ENCODE results near the gene SPINK8. TPM values are rescaled to one million over a fixed set of nuclear protein-coding genes. Genes with fewer than 3 reads are reported as not detected.
"Not testable (repeated sequence)": the region's sequence is repeated elsewhere in the genome, so short reads cannot be mapped to it uniquely, and the experiment has no call there.

SPINK8 gene
- polyA plus RNA-seq (ENCODE audit: low read depth in 6 of 6) = not detected

GRCh38 chr3:48333346-48334245, at the start of gene SPINK8:
Gene SPINK8, minus strand, starts transcription at chr3:48333661. Its CDS starts 5,320 bp downstream, at chr3:48328341.
- H3K4me3 Mint-ChIP-seq = not testable (repeated sequence)

DNA sequence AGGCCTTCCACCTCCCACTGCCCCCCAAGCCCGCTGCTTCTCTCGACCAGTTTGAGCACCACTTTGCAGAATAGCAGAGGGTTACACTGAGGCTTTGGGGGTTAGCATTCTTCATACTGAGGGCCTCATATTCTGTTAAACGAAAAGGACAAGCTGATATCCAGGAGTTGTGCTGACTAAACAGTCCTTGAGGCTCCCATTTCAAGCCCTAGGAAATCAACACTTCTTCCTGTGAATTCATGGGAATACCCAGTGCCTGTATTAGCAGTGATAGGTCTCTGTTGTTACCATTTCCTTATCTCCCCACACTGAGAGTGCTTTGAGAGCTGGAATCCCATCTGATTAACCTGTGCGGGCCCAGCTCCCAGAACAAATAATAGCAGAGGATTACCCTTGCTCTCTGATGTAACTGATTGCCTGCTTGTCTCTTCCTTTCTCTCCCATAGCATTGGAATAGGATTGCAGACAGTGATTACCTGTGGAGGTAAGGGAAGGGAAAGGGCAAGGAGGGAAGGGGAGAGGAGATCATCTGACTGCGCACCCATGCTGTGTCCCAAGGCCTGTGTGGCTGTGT, 39.5 kb upstream of the SPINK8 start:
- DNase-seq (no peak), ATAC-seq (ENCODE audit: low read depth in 2 of 2) (no peak)
- peaks cover 0 to 6% (median 0%) of the 10 kb centered on the region in 3 donors for H3K27me3 Mint-ChIP-seq
- H3K4me1 Mint-ChIP-seq = no peaks in the 10 kb centered on the region
- peaks cover 0 to 2% (median 0%) of the 10 kb centered on the region in 7 donors for H3K9me3 Mint-ChIP-seq
- H3K4me3 Mint-ChIP-seq = no peak overlapping the region
- H3K36me3 Mint-ChIP-seq = no peaks in the 10 kb centered on the region
- no peak overlapping the region for H3K27ac Mint-ChIP-seq

More at GRCh38 chr3:48333346-48334245, at the start of gene SPINK8:
- not testable (repeated sequence) for H3K36me3 Mint-ChIP-seq; DNase-seq; ATAC-seq (ENCODE audit: low read depth in 2 of 2); H3K4me1 Mint-ChIP-seq; H3K9me3 Mint-ChIP-seq
- peaks cover 18 to 40% (median 37%) of the 10 kb centered on the region in 3 donors for H3K27me3 Mint-ChIP-seq
- peak within 1 kb of the TSS in 1 of 6 donors; percentile 26 for H3K27ac Mint-ChIP-seq

DNA sequence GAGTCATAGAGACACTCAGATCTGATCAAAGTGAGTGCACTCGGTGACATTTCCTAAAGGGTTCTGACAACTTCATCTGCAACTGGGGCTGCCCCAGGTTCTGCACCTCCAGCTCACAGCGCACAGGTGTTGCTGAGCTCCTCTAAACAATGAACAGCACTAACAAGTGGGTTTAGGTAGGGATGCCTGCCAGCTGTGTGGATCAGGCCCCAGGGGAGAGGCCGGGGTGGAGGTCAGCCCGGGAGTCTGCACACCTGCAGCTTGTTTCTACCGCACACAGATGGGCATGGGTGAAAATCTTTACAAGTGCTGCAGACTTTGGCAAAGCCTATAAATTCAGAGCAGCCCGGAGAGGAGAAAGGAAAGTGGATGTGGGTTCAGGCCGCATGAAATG, 38.9 kb upstream of the SPINK8 start:
- no peak overlapping the region for H3K4me3 Mint-ChIP-seq
- peaks cover 0 to 6% (median 0%) of the 10 kb centered on the region in 3 donors for H3K27me3 Mint-ChIP-seq
- H3K4me1 Mint-ChIP-seq = no peaks in the 10 kb centered on the region
- H3K9me3 Mint-ChIP-seq = peaks cover 0 to 2% (median 0%) of the 10 kb centered on the region in 7 donors
- no peak for ATAC-seq (ENCODE audit: low read depth in 2 of 2)
- DNase-seq = no peak
- no peak overlapping the region for H3K27ac Mint-ChIP-seq
- no peaks in the 10 kb centered on the region for H3K36me3 Mint-ChIP-seq

DNA sequence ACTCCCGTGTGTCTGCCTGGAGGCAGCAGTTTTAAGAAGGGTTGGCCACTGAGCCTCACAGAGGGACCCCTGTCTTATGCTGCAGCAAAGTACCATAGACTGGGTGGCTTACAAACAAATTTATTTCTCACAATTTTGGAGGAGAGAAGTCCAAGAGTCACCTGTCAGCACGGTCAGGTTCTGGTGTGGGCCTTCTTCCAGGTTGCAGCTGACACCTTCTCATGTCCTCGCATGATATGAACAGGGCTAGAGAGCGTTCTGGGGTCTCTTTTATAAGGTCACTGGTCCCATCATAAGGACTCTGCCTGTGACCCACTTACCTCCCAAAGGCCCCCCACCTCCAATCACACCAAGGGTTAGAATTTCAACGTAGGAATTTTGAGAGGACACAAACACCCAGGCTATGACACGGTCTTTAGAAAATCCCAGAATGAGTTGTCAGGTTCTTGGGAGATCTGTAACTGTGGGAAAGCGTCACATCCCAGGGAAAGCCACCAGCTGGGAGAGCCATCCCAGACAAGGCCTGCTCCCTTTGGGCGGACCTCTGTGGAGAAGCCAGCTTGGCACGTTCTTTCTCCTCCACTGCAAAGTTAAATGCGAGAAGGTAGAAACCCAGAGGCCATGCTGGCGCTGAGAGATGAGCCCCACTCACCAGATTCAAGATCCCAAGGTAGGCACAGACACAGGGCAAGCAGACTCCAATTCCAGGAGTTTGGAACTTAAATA, 38.4 kb upstream of the SPINK8 start, which contains the start of gene FBXW12:
FBXW12 (plus strand) TSS at position 569 of the 726 bp plus-strand sequence. CDS start 549 bp downstream, outside the sequence.
- Mint-ChIP-seq H3K9me3 (peaks cover 0 to 2% (median 0%) of the 10 kb centered on the region in 7 donors), H3K36me3 (no peaks in the 10 kb centered on the region), H3K4me1 (no peaks in the 10 kb centered on the region), H3K27me3 (peaks cover 0 to 5% (median 0%) of the 10 kb centered on the region in 3 donors), H3K4me3 (peak within 1 kb of the TSS in 1 of 8 donors; percentile 7), H3K27ac (no peak within 1 kb of the TSS)
- ATAC-seq (ENCODE audit: low read depth in 2 of 2) (no peak), DNase-seq (no peak)

DNA sequence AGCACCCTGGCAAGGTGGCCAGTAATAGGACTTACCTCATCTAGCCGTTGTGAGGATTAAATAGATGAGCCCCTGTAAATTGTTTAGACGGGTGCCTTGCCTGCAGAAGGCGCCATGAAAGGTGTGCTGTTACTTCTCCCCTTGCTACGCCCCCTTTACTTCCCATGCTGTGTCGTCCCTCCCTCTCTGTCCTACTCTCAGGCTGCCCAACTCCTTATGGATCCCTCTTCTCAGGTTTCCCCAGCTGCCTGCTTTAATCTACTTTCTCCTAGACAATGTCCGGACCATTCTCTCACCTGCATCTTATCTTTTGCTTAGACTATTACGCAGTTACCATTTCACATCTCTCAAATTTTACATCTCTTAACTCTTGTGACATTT, 36.9 kb upstream of the SPINK8 start:
- Mint-ChIP-seq H3K4me1 (no peaks in the 10 kb centered on the region), H3K27ac (no peak overlapping the region), H3K27me3 (no peaks in the 10 kb centered on the region), H3K36me3 (no peaks in the 10 kb centered on the region), H3K4me3 (no peak overlapping the region), H3K9me3 (peaks cover 0 to 2% (median 0%) of the 10 kb centered on the region in 7 donors)
- DNase-seq = no peak
- no peak for ATAC-seq (ENCODE audit: low read depth in 2 of 2)

GRCh38 chr3:48369693-48370332, 36.4 kb upstream of the SPINK8 start:
- peak overlapping the region in 1 of 6 donors; percentile 17 for H3K27ac Mint-ChIP-seq
- H3K4me1 Mint-ChIP-seq = no peaks in the 10 kb centered on the region
- H3K36me3 Mint-ChIP-seq = no peaks in the 10 kb centered on the region
- peak overlapping the region in 1 of 8 donors; percentile 57 for H3K4me3 Mint-ChIP-seq
- peaks cover 0 to 2% (median 0%) of the 10 kb centered on the region in 7 donors for H3K9me3 Mint-ChIP-seq
- ATAC-seq (ENCODE audit: low read depth in 2 of 2) = no peak
- H3K27me3 Mint-ChIP-seq = no peaks in the 10 kb centered on the region
- DNase-seq = no peak

GRCh38 chr3:48367201-48367600, 33.7 kb upstream of the SPINK8 start:
- Mint-ChIP-seq H3K36me3 (peaks cover 0 to 3% of the 10 kb centered on the region in 2 donors), H3K27ac (no peak overlapping the region), H3K27me3 (peaks cover 0 to 9% (median under 1%) of the 10 kb centered on the region in 3 donors), H3K4me1 (no peaks in the 10 kb centered on the region), H3K4me3 (no peak overlapping the region), H3K9me3 (peaks cover 0 to 6% (median 3%) of the 10 kb centered on the region in 7 donors)
- no peak for ATAC-seq (ENCODE audit: low read depth in 2 of 2)
- no peak for DNase-seq

DNA sequence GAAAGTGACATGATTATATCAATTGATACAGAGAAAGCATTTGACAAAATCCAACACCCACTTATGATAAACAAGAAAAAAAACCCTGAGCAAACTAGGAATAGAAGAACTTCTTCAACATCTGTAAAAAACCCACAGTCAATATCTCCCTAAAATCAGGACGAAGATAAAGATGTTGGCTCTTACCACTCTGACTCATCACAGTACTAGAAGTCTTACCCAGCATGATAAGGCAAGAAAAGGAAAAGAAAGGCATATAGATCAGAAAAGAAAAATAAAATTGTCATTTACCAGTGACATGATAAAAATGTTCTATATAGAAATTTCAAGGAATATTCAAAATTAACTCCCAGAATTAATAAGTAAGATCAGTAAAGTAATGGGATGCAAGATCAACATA, 31.4 kb upstream of the SPINK8 start:
- Mint-ChIP-seq H3K9me3 (peaks cover 6 to 21% (median 14%) of the 10 kb centered on the region in 7 donors), H3K27ac (no peak overlapping the region), H3K4me1 (no peaks in the 10 kb centered on the region), H3K4me3 (no peak overlapping the region), H3K36me3 (peaks cover 6 to 9% of the 10 kb centered on the region in 2 donors), H3K27me3 (peaks cover 7 to 21% (median 10%) of the 10 kb centered on the region in 3 donors)
- ATAC-seq (ENCODE audit: low read depth in 2 of 2) = no peak
- no peak for DNase-seq

DNA sequence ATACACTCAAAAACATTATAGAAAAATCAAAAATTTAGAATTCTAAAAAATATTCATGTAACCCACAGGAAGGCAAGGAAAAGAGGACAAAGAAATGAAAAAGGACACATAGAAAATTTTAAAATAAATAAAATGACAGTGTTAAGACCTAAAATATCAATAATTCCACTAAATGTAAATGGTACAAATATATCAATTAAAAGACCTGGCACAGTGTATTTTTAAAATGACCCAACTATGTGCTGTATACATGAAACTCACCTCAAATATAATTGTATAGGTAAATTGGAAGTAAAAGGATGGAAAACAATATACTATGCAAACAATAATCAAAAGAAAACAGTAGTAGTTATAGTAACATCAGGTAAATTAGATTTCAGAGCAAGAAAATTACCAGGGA, 28.5 kb upstream of the SPINK8 start:
- H3K27me3 Mint-ChIP-seq = peaks cover 17 to 40% (median 20%) of the 10 kb centered on the region in 3 donors
- H3K9me3 Mint-ChIP-seq = peaks cover 6 to 29% (median 18%) of the 10 kb centered on the region in 7 donors
- peaks cover 6 to 9% of the 10 kb centered on the region in 2 donors for H3K36me3 Mint-ChIP-seq
- no peaks in the 10 kb centered on the region for H3K4me1 Mint-ChIP-seq
- H3K4me3 Mint-ChIP-seq = no peak overlapping the region
- no peak overlapping the region for H3K27ac Mint-ChIP-seq
- DNase-seq = no peak
- no peak for ATAC-seq (ENCODE audit: low read depth in 2 of 2)

- DNase-seq (no peak), ATAC-seq (ENCODE audit: low read depth in 2 of 2) (no peak)
- H3K4me3 Mint-ChIP-seq = no peak overlapping the region
- H3K27me3 Mint-ChIP-seq = peaks cover 44 to 70% (median 55%) of the 10 kb centered on the region in 3 donors
- peaks cover 0 to 26% of the 10 kb centered on the region in 2 donors for H3K36me3 Mint-ChIP-seq
- H3K4me1 Mint-ChIP-seq = peaks cover 0 to 3% (median 0%) of the 10 kb centered on the region in 3 donors
- peaks cover 3 to 25% (median 15%) of the 10 kb centered on the region in 7 donors for H3K9me3 Mint-ChIP-seq
- H3K27ac Mint-ChIP-seq = no peak overlapping the region
These were observed 23.0 kb upstream of the SPINK8 start for GRCh38 chr3:48356419-48356818.

DNA sequence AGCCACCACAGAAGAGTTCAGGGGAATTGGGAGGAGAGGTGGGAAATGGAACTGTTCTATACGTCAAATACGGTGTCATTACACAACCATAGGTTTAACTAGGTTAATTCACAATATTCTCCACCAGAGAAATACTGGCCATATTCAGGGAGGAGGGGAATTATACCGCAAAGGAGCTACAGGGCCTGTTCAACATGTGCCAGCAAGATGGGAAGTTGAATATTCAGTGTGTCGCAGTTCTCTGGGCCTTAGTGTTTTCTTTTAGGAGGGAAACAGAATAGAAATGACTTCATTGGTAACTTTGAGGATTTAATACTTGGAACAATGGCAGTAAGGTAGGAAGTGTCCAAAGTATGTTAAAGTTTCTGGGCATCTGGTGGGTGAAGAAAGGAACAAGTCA, 20.5 kb upstream of the SPINK8 start:
- Mint-ChIP-seq H3K27ac (no peak overlapping the region), H3K27me3 (peaks cover 40 to 53% (median 40%) of the 10 kb centered on the region in 3 donors), H3K4me1 (peaks cover 0 to 3% (median 0%) of the 10 kb centered on the region in 3 donors), H3K9me3 (peaks cover 0 to 11% (median 7%) of the 10 kb centered on the region in 7 donors), H3K4me3 (no peak overlapping the region), H3K36me3 (peaks cover 0 to 18% of the 10 kb centered on the region in 2 donors)
- DNase-seq (no peak), ATAC-seq (ENCODE audit: low read depth in 2 of 2) (no peak)

- H3K9me3 Mint-ChIP-seq = peaks cover 0 to 11% (median 7%) of the 10 kb centered on the region in 7 donors
- H3K36me3 Mint-ChIP-seq = peaks cover 0 to 18% of the 10 kb centered on the region in 2 donors
- H3K27ac Mint-ChIP-seq = no peak overlapping the region
- ATAC-seq (ENCODE audit: low read depth in 2 of 2) (no peak), DNase-seq (no peak)
- H3K27me3 Mint-ChIP-seq = peaks cover 30 to 51% (median 36%) of the 10 kb centered on the region in 3 donors
- no peak overlapping the region for H3K4me3 Mint-ChIP-seq
- H3K4me1 Mint-ChIP-seq = peaks cover 0 to 3% (median 0%) of the 10 kb centered on the region in 3 donors
These were observed 19.1 kb upstream of the SPINK8 start for GRCh38 chr3:48352546-48352945.

Data from naive B cell (primary cell).